ENCODE measurements around the gene CDK2AP2. TPM values are rescaled to one million over a fixed set of nuclear protein-coding genes. Genes with fewer than 3 reads are reported as not detected.

Gene CDK2AP2
- total and polyA plus RNA-seq, 2 of the 8 experiments (the other 6 are each of a cell fraction or from before 2014, with no cell fraction given), result 49.6 to 65.1 TPM

GRCh38 chr11:67468759-67469507, 39.0 kb downstream of the CDK2AP2 start, which contains the start of gene TMEM134:
Gene TMEM134 (minus strand): TSS chr11:67469251. CDS start chr11:67469192, 59 bp downstream.
- ChIA-PET POLR2A (ENCODE audit: partially characterized antibody) (interaction anchor here (0.6 to 4.6 kb wide), 32 partner anchors 10 to 158 kb away, joined by 3 to 36 read pairs (median 4); partner anchors contain the start of genes CABP4, CORO1B, GPR152 and GSTP1), CTCF (ENCODE audit: partially characterized antibody) (interaction anchor here (0.7 to 2.3 kb wide), 15 partner anchors 22 to 1580 kb away, joined by 3 to 15 read pairs (median 3); partner anchors contain the start of genes CARNS1, CORO1B, PITPNM1 and PPP1CA)
- Histone ChIP-seq H4K20me1 (replicated peaks in 1 of 2; ENCODE audit: control insufficient read depth in 1 of 2, insufficient read depth in 2 of 2, low read length in 2 of 2) (peaks cover 0 to 3% of the 10 kb centered on the region in 2 experiments), H2AK5ac (ENCODE audit: low read depth, low read length) (no peak within 1 kb of the TSS), H3K27me3 (replicated peaks in 1 of 4; ENCODE audit: control insufficient read depth in 3 of 4, extremely low read depth in 1 of 4, insufficient read depth in 3 of 4, low read length in 3 of 4) (no peaks in the 10 kb centered on the region), H2BK20ac (ENCODE audit: low read length) (no peak within 1 kb of the TSS), H3K23me2 (ENCODE audit: low read depth, low read length) (peaks cover 6% of the 10 kb centered on the region), H2BK120ac (replicated peaks; ENCODE audit: low read depth, low read length) (no peak within 1 kb of the TSS), H4K91ac (replicated peaks; ENCODE audit: insufficient read length, low read length) (peak within 1 kb of the TSS; percentile 61), H3K9me3 (ENCODE audit: insufficient read depth in 2 of 2, low read depth in 1 of 2, low read length in 1 of 2) (no peaks in the 10 kb centered on the region), H3K79me2 (ENCODE audit: control insufficient read depth in 1 of 2, insufficient read depth in 2 of 2, low read length in 2 of 2) (peaks cover 0 to 3% of the 10 kb centered on the region in 2 experiments; a peak in 2 of 4 replicates), H3K79me1 (ENCODE audit: low read depth, low read length) (peaks cover 2% of the 10 kb centered on the region), H2BK12ac (ENCODE audit: low read depth, low read length) (no peak within 1 kb of the TSS), H3K4ac (replicated peaks; ENCODE audit: insufficient read length, low read depth, low read length) (no peak within 1 kb of the TSS), H3K4me1 (replicated peaks in 1 of 4; ENCODE audit: control insufficient read depth in 3 of 4, insufficient read depth in 4 of 4, low read length in 3 of 4) (peaks cover 2 to 14% (median 4%) of the 10 kb centered on the region in 4 experiments; a peak in 6 of 7 replicates), H4K8ac (ENCODE audit: extremely low read depth, insufficient read depth, low read length) (peak within 1 kb of the TSS; percentile 96; the same call in 1 of the 2 replicates), H3K36me3 (ENCODE audit: control insufficient read depth in 2 of 4, insufficient read depth in 4 of 4, low read length in 3 of 4) (no peaks in the 10 kb centered on the region), H3K27ac (ENCODE audit: low read depth, low read length) (peak within 1 kb of the TSS; percentile 58; the same call in 1 of the 2 replicates), H3K56ac (replicated peaks; ENCODE audit: insufficient read length, low read depth, low read length) (peak within 1 kb of the TSS; percentile 77), H3K18ac (ENCODE audit: extremely low read depth, low read length) (peak within 1 kb of the TSS; percentile 32), H3K23ac (ENCODE audit: insufficient read length) (no peak within 1 kb of the TSS), H2AFZ (ENCODE audit: low read length) (peak within 1 kb of the TSS; percentile 47; the same call in 1 of the 2 replicates), H3K9ac (replicated peaks in 1 of 4; ENCODE audit: extremely low read depth in 1 of 4, low read depth in 3 of 4, low read length in 3 of 4) (peak within 1 kb of the TSS in 3 of 4 experiments; percentile 29 to 59 (median 38); a peak in 5 of 7 replicates), H3K4me3 (ENCODE audit: extremely low read depth in 1 of 4, insufficient read depth in 2 of 4, low read depth in 3 of 4, low read length in 4 of 4) (peak within 1 kb of the TSS; percentile 55 to 90 (median 76)), H3K4me2 (ENCODE audit: insufficient read depth in 1 of 2, low read depth in 2 of 2, low read length in 2 of 2) (peak within 1 kb of the TSS; percentile 81 to 86), H2BK15ac (ENCODE audit: low read length) (no peak within 1 kb of the TSS), H3K14ac (ENCODE audit: insufficient read length) (no peak within 1 kb of the TSS), H2BK5ac (ENCODE audit: low read depth, low read length) (no peak within 1 kb of the TSS; the same call in 1 of the 2 replicates), H4K5ac (ENCODE audit: insufficient read length, low read depth, low read length) (peak within 1 kb of the TSS; percentile 86)
- DNase-seq (ENCODE audit: low read depth in 1 of 2, low spot score in 2 of 2) (peak; percentile 70 to 93), FAIRE-seq (no peak)
- WGBS, 2 experiments (ENCODE audit: extremely low coverage in 1 of 2, insufficient coverage in 1 of 2, insufficient read length in 1 of 2, insufficient replicate concordance in 2 of 2, low coverage in 1 of 2, low lambda C conversion rate in 2 of 2, missing lambda C conversion rate in 1 of 2), result 3% methylated on average over 32 of the region's 76 CpGs; no CpG with 5 or more reads in 1 of the 2 experiments
- TF ChIP-seq BACH1 (IDR thresholded peaks at IDR 0.05; ENCODE audit: low read length) (peak; percentile 68), RBBP5 (IDR thresholded peaks at IDR 0.05; ENCODE audit: borderline replicate concordance, low read depth, low read length) (no peak), YY1 (IDR thresholded peaks at IDR 0.05; ENCODE audit: low read depth, low read length) (peak; percentile 91), MAX (IDR thresholded peaks at IDR 0.05) (peak; percentile 75), E2F6 (IDR thresholded peaks at IDR 0.05) (no peak), SIN3A (conservative IDR thresholded peaks at IDR 0.05 in 1 of 2, IDR thresholded peaks at IDR 0.05 in 1 of 2; ENCODE audit: low read depth in 1 of 2, low read length in 2 of 2) (peak; percentile 78 to 90; a peak in 2 of 4 replicates), HDAC6 (IDR thresholded peaks at IDR 0.05; ENCODE audit: low read depth, low read length) (no peak), SIX5 (IDR thresholded peaks at IDR 0.05; ENCODE audit: low read depth, low read length) (no peak), RAD21 (IDR thresholded peaks at IDR 0.05 in 1 of 2, conservative IDR thresholded peaks at IDR 0.05 in 1 of 2; ENCODE audit: low read depth in 2 of 2, low read length in 2 of 2) (peak; percentile 57 to 72), POLR2A (IDR thresholded peaks at IDR 0.05; ENCODE audit: control extremely low read depth in 1 of 2, low read depth in 2 of 2, low read length in 2 of 2) (peak; percentile 57 to 84)
